ENCODE results near the gene KLK13.

KLK13 gene

GRCh38 chr19:51064534-51065220 is at the start of gene KLK13:
Gene KLK13 (minus strand): TSS chr19:51065092. CDS start chr19:51065067, 25 bp downstream.
- DNase-seq (ENCODE audit: low spot score), result no peak

DNA sequence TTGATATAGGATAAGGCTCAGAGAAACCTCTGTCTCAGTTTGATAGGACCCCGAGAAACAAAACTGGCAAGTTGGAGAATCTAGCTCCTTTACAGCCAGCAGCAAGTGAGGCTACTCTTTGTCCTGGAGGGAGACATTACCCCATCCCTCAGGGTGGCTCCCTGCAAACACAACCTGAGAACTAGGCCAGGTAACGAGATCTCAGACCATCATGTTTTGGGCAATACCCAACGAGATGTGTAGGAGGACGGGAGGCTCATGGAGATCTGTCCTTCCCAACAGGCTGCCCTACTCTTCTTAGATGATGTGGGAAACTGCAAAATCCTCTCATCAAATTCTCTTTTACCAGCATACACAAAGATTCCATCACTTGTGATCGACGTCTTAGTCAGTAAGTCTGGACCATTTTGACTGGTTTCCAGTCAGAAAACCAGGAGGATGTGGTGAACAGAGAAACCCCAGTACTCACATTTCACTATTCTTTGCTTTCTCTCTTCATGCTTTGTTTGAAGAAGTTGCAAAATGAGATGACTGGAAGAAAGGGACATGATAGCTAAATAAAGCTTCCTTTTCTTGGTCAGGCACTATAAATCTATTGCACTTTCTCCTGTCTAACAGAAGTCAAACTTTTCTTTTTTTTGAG is 49.3 kb upstream of the KLK13 start:
- no peak for DNase-seq (ENCODE audit: low spot score)
- TF ChIP-seq, protein P1, sequence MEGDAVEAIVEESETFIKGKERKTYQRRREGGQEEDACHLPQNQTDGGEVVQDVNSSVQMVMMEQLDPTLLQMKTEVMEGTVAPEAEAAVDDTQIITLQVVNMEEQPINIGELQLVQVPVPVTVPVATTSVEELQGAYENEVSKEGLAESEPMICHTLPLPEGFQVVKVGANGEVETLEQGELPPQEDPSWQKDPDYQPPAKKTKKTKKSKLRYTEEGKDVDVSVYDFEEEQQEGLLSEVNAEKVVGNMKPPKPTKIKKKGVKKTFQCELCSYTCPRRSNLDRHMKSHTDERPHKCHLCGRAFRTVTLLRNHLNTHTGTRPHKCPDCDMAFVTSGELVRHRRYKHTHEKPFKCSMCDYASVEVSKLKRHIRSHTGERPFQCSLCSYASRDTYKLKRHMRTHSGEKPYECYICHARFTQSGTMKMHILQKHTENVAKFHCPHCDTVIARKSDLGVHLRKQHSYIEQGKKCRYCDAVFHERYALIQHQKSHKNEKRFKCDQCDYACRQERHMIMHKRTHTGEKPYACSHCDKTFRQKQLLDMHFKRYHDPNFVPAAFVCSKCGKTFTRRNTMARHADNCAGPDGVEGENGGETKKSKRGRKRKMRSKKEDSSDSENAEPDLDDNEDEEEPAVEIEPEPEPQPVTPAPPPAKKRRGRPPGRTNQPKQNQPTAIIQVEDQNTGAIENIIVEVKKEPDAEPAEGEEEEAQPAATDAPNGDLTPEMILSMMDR (IDR thresholded peaks at IDR 0.05; ENCODE audit: extremely low read depth, missing control alignments), result no peak

More at GRCh38 chr19:51064534-51065220, at the start of gene KLK13:
- TF ChIP-seq, protein P1 (IDR thresholded peaks at IDR 0.05; ENCODE audit: extremely low read depth, missing control alignments), result no peak

DNA sequence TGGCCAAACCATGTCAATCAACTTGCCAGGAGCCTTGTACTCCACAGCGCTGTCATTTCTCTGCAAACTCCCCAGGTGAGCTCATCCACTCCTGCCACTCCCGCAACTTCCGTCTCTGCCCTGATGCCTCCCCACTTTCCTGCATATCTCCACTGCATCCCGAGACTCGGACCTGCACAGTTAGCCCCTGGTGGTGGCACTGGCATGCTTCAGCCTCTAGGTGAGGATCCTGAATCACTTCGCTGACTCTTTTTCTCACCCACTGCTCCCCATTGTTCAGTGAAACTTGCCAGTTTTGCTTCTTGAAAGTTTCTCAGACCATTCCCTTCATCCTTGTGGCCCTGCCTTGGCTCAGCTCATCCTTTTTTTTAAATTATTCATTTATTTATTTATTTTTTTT is 46.7 kb upstream of the KLK13 start:
- DNase-seq (ENCODE audit: low spot score), result no peak

GRCh38 chr19:51110666-51110971 is 45.7 kb upstream of the KLK13 start:
- DNase-seq (ENCODE audit: low spot score), result no peak

More for the DNA sequence above, 46.7 kb upstream of the KLK13 start:
- TF ChIP-seq, protein P1 (IDR thresholded peaks at IDR 0.05; ENCODE audit: extremely low read depth, missing control alignments), result no peak

GRCh38 chr19:51108805-51109146 is 43.9 kb upstream of the KLK13 start:
- TF ChIP-seq, protein P1 (IDR thresholded peaks at IDR 0.05; ENCODE audit: extremely low read depth, missing control alignments), result no peak
- no peak for DNase-seq (ENCODE audit: low spot score)

More at GRCh38 chr19:51110666-51110971, 45.7 kb upstream of the KLK13 start:
- TF ChIP-seq, protein P1 (IDR thresholded peaks at IDR 0.05; ENCODE audit: extremely low read depth, missing control alignments), result no peak

DNA sequence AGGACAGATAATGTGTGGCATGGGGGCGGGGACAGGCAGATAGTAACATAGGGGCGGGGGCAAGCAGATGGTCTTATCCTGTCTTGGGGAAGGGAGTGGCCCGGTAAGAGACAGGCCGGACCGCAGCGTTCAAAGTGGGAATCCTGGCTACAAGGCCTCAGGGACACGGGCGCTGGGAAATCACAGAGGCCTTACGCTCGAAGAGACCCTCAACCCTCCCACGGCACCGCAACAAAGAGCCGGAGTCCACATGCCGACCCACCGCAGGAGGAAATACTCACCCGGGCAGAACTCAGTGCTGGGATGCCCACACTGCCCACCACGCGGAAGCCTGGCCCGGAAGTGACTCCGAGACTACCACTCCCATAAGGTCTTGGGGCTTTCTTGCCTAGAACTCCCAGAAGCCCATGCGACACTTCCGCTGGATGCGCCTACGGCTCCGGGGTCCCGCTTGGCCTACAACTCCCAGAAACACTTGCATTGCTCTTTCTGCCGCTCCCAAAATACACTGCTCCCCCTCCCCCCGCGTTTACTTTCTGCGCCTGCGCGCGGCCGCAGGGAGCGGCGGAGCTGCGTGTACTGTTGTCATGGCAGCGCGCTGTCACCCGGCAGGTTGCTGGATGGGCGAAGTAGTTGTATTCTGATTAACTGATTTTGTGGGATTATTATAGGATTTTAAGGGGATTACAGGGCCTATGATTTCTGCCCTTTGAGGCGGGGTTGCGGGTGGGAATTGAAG is 43.3 kb upstream of the KLK13 start, which contains the start of gene CTU1:
CTU1 (minus strand) TSS at position 344 of the 739 bp plus-strand sequence. CDS start 3,840 bp downstream, outside the sequence.
- TF ChIP-seq, protein P1 (IDR thresholded peaks at IDR 0.05; ENCODE audit: extremely low read depth, missing control alignments), result no peak
- peak; percentile 97 for DNase-seq (ENCODE audit: low spot score)
